Chondrocyte (in vitro differentiated cells): ENCODE results near the gene BTBD16. TPM values are rescaled to one million over a fixed set of nuclear protein-coding genes. Genes with fewer than 3 reads are reported as not detected.

ENCODE experiments used
- DNase-seq: peaks from one replicate; pipeline ENCODE4 v3.0.0; 2021; ENCODE audit warnings: mixed read lengths, low spot score
- H3K27ac Mint-ChIP-seq: one replicate; pipeline ENCODE4 v1.8.0; 2021; ENCODE audit warnings: mild to moderate bottlenecking, moderate library complexity, mixed read lengths; ENCODE audit not compliant: unreplicated experiment
- H3K27me3 Mint-ChIP-seq: 2 replicates; pipeline ENCODE4 v1.8.0; 2021; ENCODE audit warnings: low read depth, mixed read lengths
- H3K36me3 Mint-ChIP-seq: 2 replicates; pipeline ENCODE4 v1.8.0; 2021; ENCODE audit warnings: low read depth, mixed read lengths
- H3K4me1 Mint-ChIP-seq: 2 replicates; pipeline ENCODE4 v1.8.0; 2021; ENCODE audit warnings: low read depth, mild to moderate bottlenecking, mixed read lengths
- H3K4me3 Mint-ChIP-seq: one replicate; pipeline ENCODE4 v1.8.0; 2021; ENCODE audit warnings: mild to moderate bottlenecking, moderate library complexity, mixed read lengths; ENCODE audit not compliant: unreplicated experiment
- H3K9me3 Mint-ChIP-seq: 2 replicates; pipeline ENCODE4 v1.8.0; 2021; ENCODE audit warnings: low read depth, mixed read lengths
- CTCF ChIP-seq: fragments of 200-600 bp; sonication (generic); IDR thresholded peaks from 2 replicates; pipeline ENCODE4 v1.5.0; 2021; ENCODE audit warnings: antibody characterized with exemption, mild to moderate bottlenecking, moderate library complexity
- total RNA-seq: library from RNA; stranded (reverse); gene quantifications from 3 replicates; pipeline ENCODE4 v1.2.1, GENCODE V29; 2021

Gene BTBD16
- total RNA-seq, 1 donor from 2014 or later = 0.10 TPM

GRCh38 chr10:122381680-122382079 is 110.6 kb downstream of the BTBD16 start:
- no peak for DNase-seq
- H3K27ac Mint-ChIP-seq = no peak overlapping the region
- H3K4me1 Mint-ChIP-seq = peaks cover 44% of the 10 kb centered on the region
- H3K9me3 Mint-ChIP-seq = no peaks in the 10 kb centered on the region
- H3K36me3 Mint-ChIP-seq = peaks cover 9% of the 10 kb centered on the region
- H3K4me3 Mint-ChIP-seq = no peak overlapping the region
- no peaks in the 10 kb centered on the region for H3K27me3 Mint-ChIP-seq
- no peak for TF ChIP-seq CTCF

- Mint-ChIP-seq H3K36me3 (peaks cover 5% of the 10 kb centered on the region), H3K27me3 (no peaks in the 10 kb centered on the region), H3K27ac (no peak overlapping the region), H3K4me1 (peaks cover 21% of the 10 kb centered on the region), H3K9me3 (peaks cover 3% of the 10 kb centered on the region), H3K4me3 (no peak overlapping the region)
- TF ChIP-seq CTCF = no peak
- no peak for DNase-seq
These were observed 115.4 kb downstream of the BTBD16 start for GRCh38 chr10:122386514-122386913.

- Mint-ChIP-seq H3K36me3 (peaks cover 5% of the 10 kb centered on the region), H3K4me3 (no peak overlapping the region), H3K27ac (no peak overlapping the region), H3K4me1 (peaks cover 24% of the 10 kb centered on the region), H3K9me3 (peaks cover 3% of the 10 kb centered on the region), H3K27me3 (no peaks in the 10 kb centered on the region)
- no peak for TF ChIP-seq CTCF
- DNase-seq = no peak
These were observed 116.5 kb downstream of the BTBD16 start for GRCh38 chr10:122387572-122387971.

Other genes starting within 250 kb of the BTBD16 start
- gene PLEKHA1, start 103.4 kb downstream of the BTBD16 start, total RNA-seq = 63.7 to 69.8 TPM (median 64.5 TPM) in 3 replicates
- gene ARMS2, start 183.4 kb downstream of the BTBD16 start, total RNA-seq = 0.62 to 1.1 TPM in 2 of 3 replicates, not detected in the other
- 1,260 to 1,504 TPM (median 1,485 TPM) in 3 replicates for gene HTRA1, start 190.3 kb downstream of the BTBD16 start, total RNA-seq